Measurements from ENCODE around the gene BZW1.

DNA sequence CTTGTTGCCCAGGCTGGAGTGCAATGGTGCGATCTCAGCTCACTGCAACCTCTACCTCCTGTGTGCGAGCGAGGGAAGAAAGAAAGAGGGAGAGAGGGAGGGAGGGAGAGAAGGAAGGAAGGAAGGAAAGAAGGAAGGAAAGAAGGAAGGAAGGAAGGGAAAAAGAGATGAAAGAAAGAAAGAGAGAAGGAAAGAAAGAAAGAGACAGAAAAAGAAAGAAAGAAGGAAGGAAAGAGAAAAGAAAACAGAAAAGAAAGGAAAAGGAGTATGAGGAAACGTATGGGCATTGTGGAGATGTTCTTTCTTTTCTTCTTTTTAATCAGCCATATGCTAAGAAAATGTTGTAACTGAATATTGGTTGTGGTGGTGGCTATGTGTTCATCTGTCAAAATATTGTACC lies 36.2 kb downstream of the BZW1 start:
- no peak for TF ChIP-seq CTCF (conservative IDR thresholded peaks at IDR 0.05; ENCODE audit: low read length)
- no peak for TF ChIP-seq EZH2phosphoT487 (IDR thresholded peaks at IDR 0.05; ENCODE audit: borderline replicate concordance)
